Measurements from ENCODE around the gene PLET1.

PLET1 gene

DNA sequence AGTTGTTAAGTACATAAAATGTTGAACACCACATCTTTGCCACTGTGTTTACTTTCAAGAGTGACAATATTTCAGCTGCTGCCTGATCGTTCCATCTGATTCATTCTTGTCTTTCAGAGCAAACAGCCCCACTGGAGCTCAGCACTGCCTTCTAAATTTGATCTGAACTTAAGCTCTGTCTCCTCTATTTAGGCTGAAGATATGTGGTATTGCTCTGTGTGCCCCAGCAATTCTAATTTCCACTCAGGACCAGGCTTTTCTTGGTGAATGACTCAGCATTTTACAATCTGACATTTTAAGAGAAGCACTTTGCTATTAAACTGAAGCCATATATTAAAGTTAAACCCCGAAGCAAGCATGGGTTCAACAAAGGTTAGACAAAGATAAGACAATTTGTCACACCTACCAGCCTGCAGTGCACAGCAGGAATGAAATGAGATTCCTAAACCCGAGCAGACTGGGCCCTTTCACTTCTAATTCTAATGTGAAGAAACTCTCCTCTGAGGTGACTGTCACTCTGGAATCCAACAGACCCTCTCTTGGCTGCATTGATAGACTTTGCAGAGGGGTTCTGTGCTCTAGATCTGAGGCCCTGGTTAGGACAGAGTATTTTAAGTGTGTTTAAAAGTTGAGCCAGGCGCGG, 41.7 kb upstream of the PLET1 start:
- DNase-seq (ENCODE audit: extremely low read depth, low read depth): no peak
- TF ChIP-seq CTCF (IDR thresholded peaks at IDR 0.05; ENCODE audit: low read depth, low read length): no peak

GRCh38 chr11:112300094-112300786, 39.6 kb upstream of the PLET1 start:
- TF ChIP-seq CTCF (IDR thresholded peaks at IDR 0.05; ENCODE audit: low read depth, low read length): no peak

DNA sequence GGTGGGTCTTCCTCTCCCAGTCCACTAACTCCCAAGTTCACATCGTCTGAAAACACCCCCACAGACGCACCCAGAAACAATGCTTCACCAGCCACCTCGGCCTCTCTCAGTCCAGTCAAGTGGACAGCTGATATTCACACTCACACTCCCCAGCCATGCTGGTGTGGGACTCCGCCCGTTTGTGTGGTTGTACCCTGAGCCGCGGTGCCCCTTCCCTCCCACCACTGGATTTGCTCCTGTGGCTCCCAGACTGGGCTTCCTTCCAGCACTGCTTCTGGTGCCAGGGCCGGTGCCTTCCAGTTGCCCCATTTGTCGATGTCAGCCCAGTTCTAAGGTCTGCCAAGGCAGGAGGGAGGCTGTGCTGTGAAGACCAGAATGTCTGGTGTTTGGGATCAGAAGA, 37.9 kb upstream of the PLET1 start:
- TF ChIP-seq CTCF (IDR thresholded peaks at IDR 0.05; ENCODE audit: low read depth, low read length): no peak
- DNase-seq (ENCODE audit: extremely low read depth, low read depth): no peak

More at GRCh38 chr11:112300094-112300786, 39.6 kb upstream of the PLET1 start:
- DNase-seq (ENCODE audit: extremely low read depth, low read depth): no peak

- no peak for TF ChIP-seq CTCF (IDR thresholded peaks at IDR 0.05; ENCODE audit: low read depth, low read length)
- DNase-seq (ENCODE audit: extremely low read depth, low read depth): no peak
Measured at GRCh38 chr11:112297248-112297866, 36.7 kb upstream of the PLET1 start.

GRCh38 chr11:112296044-112296443, 35.4 kb upstream of the PLET1 start:
- DNase-seq (ENCODE audit: extremely low read depth, low read depth): no peak
- TF ChIP-seq CTCF (IDR thresholded peaks at IDR 0.05; ENCODE audit: low read depth, low read length): no peak

DNA sequence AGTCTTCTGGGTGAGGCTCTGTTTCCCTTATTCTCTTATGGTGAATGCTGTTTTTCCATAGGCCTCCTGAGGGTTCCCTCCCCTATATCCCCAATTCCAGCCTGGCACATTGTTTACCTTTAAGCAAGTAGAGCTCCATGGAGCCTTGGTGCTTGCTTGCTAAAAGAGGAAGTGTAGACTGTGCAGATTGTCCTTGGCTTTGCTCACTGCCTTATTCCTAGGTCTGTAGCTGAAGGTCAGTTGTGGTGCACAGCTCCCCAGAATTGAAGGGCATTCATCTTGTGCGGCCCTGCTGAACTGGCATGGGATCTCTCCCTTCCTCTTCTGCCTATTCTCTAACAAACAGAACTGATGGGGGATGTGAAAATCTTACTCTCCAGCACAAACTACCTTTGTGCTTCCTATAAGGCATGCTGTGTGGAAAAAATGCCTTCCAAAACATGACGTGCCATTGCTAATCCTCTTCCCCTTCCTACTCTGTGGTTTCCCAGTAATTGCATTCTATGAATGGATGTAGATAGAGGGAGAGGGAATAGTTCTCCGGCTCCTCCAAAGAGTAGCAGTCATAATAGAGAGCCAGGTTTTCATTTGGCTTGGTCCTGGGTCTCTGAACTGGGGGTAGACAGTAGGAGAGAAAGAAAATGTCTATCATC, 34.2 kb upstream of the PLET1 start:
- no peak for DNase-seq (ENCODE audit: extremely low read depth, low read depth)
- TF ChIP-seq CTCF (IDR thresholded peaks at IDR 0.05; ENCODE audit: low read depth, low read length): no peak

- no peak for DNase-seq (ENCODE audit: extremely low read depth, low read depth)
- TF ChIP-seq CTCF (IDR thresholded peaks at IDR 0.05; ENCODE audit: low read depth, low read length): no peak
Measured at GRCh38 chr11:112293614-112294013, 33.0 kb upstream of the PLET1 start.

Measured in AG09319 (cell line).